Thyroid gland (tissue), 4 donors: ENCODE measurements around the gene NDC1. TPM values are rescaled to one million over a fixed set of nuclear protein-coding genes. Genes with fewer than 3 reads are reported as not detected.

Experiments
- DNase-seq, 2 donors: peaks; one replicate each; pipeline ENCODE4 v3.0.0-alpha.2; 2019
- H3K27ac ChIP-seq, 3 donors: fragments of 200-600 bp; sonication (generic); 1 replicate in 2 of 3; 2 replicates in 1 of 3; pipeline ENCODE4 v1.5.1; 2016 to 2019; ENCODE audit warnings: mild to moderate bottlenecking in 1 of 3, moderate library complexity in 1 of 3
- H3K27me3 ChIP-seq: fragments of 200-600 bp; sonication (generic); one replicate; pipeline ENCODE4 v1.5.1; 2019
- H3K36me3 ChIP-seq, 2 donors: fragments of 200-600 bp; sonication (generic); one replicate each; pipeline ENCODE4 v1.5.1; 2016 to 2019
- H3K4me1 ChIP-seq, 2 donors: fragments of 200-600 bp; sonication (generic); one replicate each; pipeline ENCODE4 v1.5.1; 2017 to 2019
- H3K4me3 ChIP-seq, 3 donors: fragments of 200-600 bp; sonication (generic); replicated peaks in 1 of 3; 1 replicate in 2 of 3; 2 replicates in 1 of 3; pipeline ENCODE4 v1.5.1; 2016; ENCODE audit warnings: mild to moderate bottlenecking in 1 of 3
- H3K9me3 ChIP-seq: fragments of 200-600 bp; sonication (generic); one replicate; pipeline ENCODE4 v1.5.1; 2017
- CTCF ChIP-seq, 6 experiments: fragments of 200-600 bp in 3 of 6; fragments of 450-650 bp in 3 of 6; sonication (generic) in 3 of 6; IDR thresholded peaks; one replicate each; pipeline ENCODE4 v1.5.1; 2016 to 2019; ENCODE audit warnings: antibody characterized with exemption in 6 of 6, mild to moderate bottlenecking in 2 of 6, inconsistent platforms in 1 of 6, moderate library complexity in 1 of 6
- POLR2A ChIP-seq, 2 donors: fragments of 450-650 bp; IDR thresholded peaks; one replicate each; pipeline ENCODE4 v1.6.1; 2017; ENCODE audit warnings: antibody characterized with exemption in 2 of 2, mild to moderate bottlenecking in 2 of 2, moderate library complexity in 1 of 2
- WGBS, 2 donors: methylation state at CpG; one replicate each; pipeline ENCODE4 v1.1.5; 2017; 5-methylcytosine and 5-hydroxymethylcytosine counted together
- intact Hi-C: fragments of 100-400 bp; cut with DNase I; formaldehyde crosslinking; loops from one replicate; pipeline ENCODE4 v1.15.1; 2023
- total RNA-seq, 4 donors: library from RNA; depleted of rRNA; stranded (reverse); fragments of >200 nt; gene quantifications; one replicate each; pipeline ENCODE4 v1.2.3, GENCODE V29; 2016

The NDC1 gene
- total RNA-seq, 4 donors from 2014 or later, result 10.4 to 15.4 (median 11.9) TPM

DNA sequence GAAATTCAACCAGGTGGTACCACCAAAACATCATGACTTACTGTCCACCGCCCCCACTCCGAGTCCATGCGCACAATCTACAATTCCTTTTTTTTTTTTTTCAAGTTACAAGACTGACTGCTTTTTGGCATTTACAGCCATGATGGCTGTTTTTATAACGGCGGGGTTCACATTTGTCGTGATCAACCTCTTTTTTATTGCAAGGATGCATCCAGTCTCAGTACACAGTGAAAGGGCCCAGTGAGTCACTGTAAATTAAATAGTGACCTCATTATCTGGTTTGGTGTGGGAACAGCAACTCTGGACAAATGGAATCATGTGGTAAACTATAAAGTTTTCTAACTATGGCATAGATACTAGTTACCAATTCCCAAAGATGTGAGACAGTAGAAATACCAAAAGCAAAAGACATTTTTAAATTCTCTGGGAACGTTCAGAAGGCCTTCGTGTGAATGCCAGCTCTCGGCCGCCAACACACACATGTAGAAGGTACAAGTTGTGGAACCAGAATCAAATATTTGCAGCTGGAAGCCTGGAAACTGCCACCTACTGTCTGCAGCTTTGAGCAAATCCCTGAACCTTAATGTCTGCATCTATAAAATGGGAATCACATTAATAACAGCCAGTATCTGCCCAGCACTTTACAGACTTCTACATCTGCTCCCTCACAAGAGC, 104.0 kb downstream of the NDC1 start:
- 91 to 94% methylated on average over 10 of the region's 10 CpGs for WGBS, 2 donors
- Histone ChIP-seq H3K4me1 (peaks cover 10 to 12% of the 10 kb centered on the region in 2 donors), H3K36me3 (no peaks in the 10 kb centered on the region), H3K27me3 (no peaks in the 10 kb centered on the region), H3K27ac (no peak overlapping the region), H3K4me3 (no peak overlapping the region), H3K9me3 (no peaks in the 10 kb centered on the region)
- DNase-seq, result no peak
- TF ChIP-seq POLR2A (IDR thresholded peaks at IDR 0.05), result no peak
- no peak for TF ChIP-seq CTCF (IDR thresholded peaks at IDR 0.05)
- intact Hi-C loops, result no loop called here

GRCh38 chr1:53733447-53733931, 104.6 kb downstream of the NDC1 start:
- TF ChIP-seq CTCF (IDR thresholded peaks at IDR 0.05), result no peak
- Histone ChIP-seq H3K4me1 (peaks cover 7 to 10% of the 10 kb centered on the region in 2 donors), H3K36me3 (no peaks in the 10 kb centered on the region), H3K27me3 (no peaks in the 10 kb centered on the region), H3K27ac (no peak overlapping the region), H3K9me3 (no peaks in the 10 kb centered on the region), H3K4me3 (no peak overlapping the region)
- no peak for DNase-seq
- 92 to 95% methylated on average over 12 of the region's 12 CpGs for WGBS, 2 donors
- intact Hi-C loops, result no loop called here

DNA sequence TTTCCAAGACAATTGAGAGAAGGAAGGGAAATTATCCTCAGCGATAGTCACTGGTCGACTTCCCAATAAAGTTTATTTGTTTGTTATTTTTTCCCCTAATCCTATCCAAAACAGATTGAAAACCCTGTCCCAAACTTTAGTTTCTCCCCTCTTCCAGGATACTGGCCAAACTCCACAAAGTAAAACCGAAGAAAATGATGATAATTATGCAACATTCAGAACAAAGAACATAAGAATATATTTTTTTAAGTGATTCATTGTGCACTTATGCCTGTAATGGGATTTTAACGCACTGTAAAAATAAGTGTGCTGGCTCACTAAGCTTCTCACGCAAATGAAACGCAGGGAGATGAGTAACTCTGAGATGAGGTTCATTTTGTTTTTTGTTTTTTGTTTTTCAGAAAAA, 105.2 kb downstream of the NDC1 start:
- 60 to 62% methylated on average over 6 of the region's 6 CpGs for WGBS, 2 donors

DNA sequence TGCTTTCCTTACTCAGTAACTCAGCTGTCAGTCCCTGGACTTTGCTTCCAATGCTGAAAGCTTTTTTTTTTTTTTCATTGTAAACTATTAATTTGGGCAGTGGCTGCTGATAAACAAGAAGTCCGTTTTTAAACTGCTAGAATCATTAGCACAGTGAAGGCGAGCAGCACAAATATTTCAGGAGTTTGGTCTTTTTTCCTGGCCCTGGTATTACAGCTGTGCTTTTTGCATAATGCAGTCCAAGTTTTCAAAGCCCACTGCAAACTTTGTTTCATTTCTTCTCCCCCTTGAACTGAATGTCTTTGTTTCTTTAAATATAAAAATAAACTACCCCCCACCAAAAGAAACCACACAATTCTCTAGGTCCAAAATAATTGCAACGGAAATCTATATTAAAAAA, 105.7 kb downstream of the NDC1 start:
- TF ChIP-seq CTCF (IDR thresholded peaks at IDR 0.05), result no peak
- Histone ChIP-seq H3K4me1 (no peaks in the 10 kb centered on the region), H3K27ac (no peak overlapping the region), H3K9me3 (no peaks in the 10 kb centered on the region), H3K4me3 (no peak overlapping the region), H3K36me3 (no peaks in the 10 kb centered on the region), H3K27me3 (no peaks in the 10 kb centered on the region)
- no peak for DNase-seq
- intact Hi-C loops, result no loop called here
- WGBS, 2 donors, result 51 to 52% methylated on average over 3 of the region's 3 CpGs

More for the DNA sequence above, 105.2 kb downstream of the NDC1 start:
- intact Hi-C loops, result no loop called here
- Histone ChIP-seq H3K27me3 (no peaks in the 10 kb centered on the region), H3K27ac (no peak overlapping the region), H3K4me1 (peaks cover 1 to 4% of the 10 kb centered on the region in 2 donors), H3K9me3 (no peaks in the 10 kb centered on the region), H3K4me3 (no peak overlapping the region), H3K36me3 (no peaks in the 10 kb centered on the region)
- no peak for TF ChIP-seq POLR2A (IDR thresholded peaks at IDR 0.05)
- TF ChIP-seq CTCF (IDR thresholded peaks at IDR 0.05), result no peak
- DNase-seq, result no peak

GRCh38 chr1:53731779-53732305, 106.3 kb downstream of the NDC1 start:
- TF ChIP-seq CTCF (IDR thresholded peaks at IDR 0.05) (no peak), POLR2A (IDR thresholded peaks at IDR 0.05) (no peak)
- no peaks in the 10 kb centered on the region for H3K9me3 ChIP-seq
- H3K27ac ChIP-seq, result no peak overlapping the region
- no peaks in the 10 kb centered on the region for H3K4me1 ChIP-seq
- 88 to 90% methylated on average over 8 of the region's 8 CpGs for WGBS, 2 donors
- DNase-seq, result no peak
- H3K4me3 ChIP-seq, result no peak overlapping the region
- intact Hi-C loops, result no loop called here
- H3K36me3 ChIP-seq, result no peaks in the 10 kb centered on the region
- H3K27me3 ChIP-seq, result no peaks in the 10 kb centered on the region
